Lower leg skin (tissue), 3 donors: ENCODE results near the gene KIDINS220.

Experiments used
- POLR2A ChIP-seq, 2 donors: fragments of 450-650 bp; IDR thresholded peaks; one replicate each; pipeline ENCODE4 v1.6.1; 2016 to 2017; ENCODE audit warnings: antibody characterized with exemption in 2 of 2, mild to moderate bottlenecking in 1 of 2, moderate library complexity in 1 of 2
- TF ChIP-seq, protein P1 (sequence below), 3 donors: fragments of 450-650 bp; IDR thresholded peaks; one replicate each; pipeline ENCODE4 v1.5.1; 2016; ENCODE audit warnings: antibody characterized with exemption in 3 of 3, mild to moderate bottlenecking in 3 of 3, moderate library complexity in 2 of 3

DNA sequence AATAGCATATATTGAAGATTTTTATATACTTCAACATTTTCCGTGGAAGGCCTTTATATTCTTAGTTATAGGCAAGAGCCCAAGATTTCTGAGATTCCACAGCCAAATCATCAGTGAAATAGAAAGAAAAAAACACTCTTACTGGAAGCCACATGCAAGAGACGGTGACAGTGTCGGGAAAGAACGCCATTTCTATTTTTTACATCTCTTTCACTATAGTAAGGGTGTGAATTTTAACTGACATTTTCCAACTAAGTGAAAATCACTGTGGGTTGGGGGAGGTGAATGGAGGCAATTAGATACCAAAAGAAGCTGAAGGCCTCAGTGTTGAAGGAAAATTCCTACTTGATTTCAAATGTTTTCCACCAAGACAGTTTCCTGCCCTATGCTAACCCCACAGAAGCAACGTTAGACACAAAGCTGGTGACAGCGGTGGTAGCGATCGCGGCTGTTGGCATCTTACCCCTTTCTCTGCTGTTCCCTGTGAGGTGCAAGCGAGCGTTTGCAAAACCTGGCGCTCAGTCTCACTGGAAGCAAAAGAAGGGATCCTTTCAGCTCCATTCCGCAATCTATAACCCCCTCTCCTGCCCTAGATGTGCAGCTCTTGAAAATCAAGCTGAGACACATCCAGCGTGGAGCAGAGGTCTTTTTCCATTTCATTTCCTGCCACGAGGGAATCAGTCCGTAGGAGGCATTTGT, 135.6 kb downstream of the KIDINS220 start:
- TF ChIP-seq, protein P1, sequence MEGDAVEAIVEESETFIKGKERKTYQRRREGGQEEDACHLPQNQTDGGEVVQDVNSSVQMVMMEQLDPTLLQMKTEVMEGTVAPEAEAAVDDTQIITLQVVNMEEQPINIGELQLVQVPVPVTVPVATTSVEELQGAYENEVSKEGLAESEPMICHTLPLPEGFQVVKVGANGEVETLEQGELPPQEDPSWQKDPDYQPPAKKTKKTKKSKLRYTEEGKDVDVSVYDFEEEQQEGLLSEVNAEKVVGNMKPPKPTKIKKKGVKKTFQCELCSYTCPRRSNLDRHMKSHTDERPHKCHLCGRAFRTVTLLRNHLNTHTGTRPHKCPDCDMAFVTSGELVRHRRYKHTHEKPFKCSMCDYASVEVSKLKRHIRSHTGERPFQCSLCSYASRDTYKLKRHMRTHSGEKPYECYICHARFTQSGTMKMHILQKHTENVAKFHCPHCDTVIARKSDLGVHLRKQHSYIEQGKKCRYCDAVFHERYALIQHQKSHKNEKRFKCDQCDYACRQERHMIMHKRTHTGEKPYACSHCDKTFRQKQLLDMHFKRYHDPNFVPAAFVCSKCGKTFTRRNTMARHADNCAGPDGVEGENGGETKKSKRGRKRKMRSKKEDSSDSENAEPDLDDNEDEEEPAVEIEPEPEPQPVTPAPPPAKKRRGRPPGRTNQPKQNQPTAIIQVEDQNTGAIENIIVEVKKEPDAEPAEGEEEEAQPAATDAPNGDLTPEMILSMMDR (IDR thresholded peaks at IDR 0.05), result no peak
- TF ChIP-seq POLR2A (IDR thresholded peaks at IDR 0.05), result no peak
